SK-N-SH (cell line): ENCODE results near the gene MAN1A1. TPM values are rescaled to one million over a fixed set of nuclear protein-coding genes. Genes with fewer than 3 reads are reported as not detected.

ENCODE experiments used
- CTCF ChIA-PET: fragments of 300-600, 350-600 bp; formaldehyde crosslinking; extraction: SDS; loops from one replicate; lab custom pipeline; 2021; lab: Yijun Ruan, JAX
- POLR2A ChIA-PET: fragments of 350-600 bp; sonication (Branson Sonifier 250); formaldehyde crosslinking; extraction: SDS; loops from one replicate; lab custom pipeline; 2020; ENCODE audit warnings: antibody characterized with exemption, inconsistent platforms; lab: Yijun Ruan, JAX
- DNase-seq: peaks from one replicate; pipeline ENCODE4 v3.0.0; 2012
- H2AFZ ChIP-seq: fragments of 200-600 bp; sonication (generic); 2 replicates; pipeline ENCODE4 v1.8.1; 2016; ENCODE audit warnings: antibody characterized with exemption, mild to moderate bottlenecking, low read depth
- H3F3A ChIP-seq: fragments of 200-600 bp; sonication (generic); replicated peaks from 2 replicates; pipeline ENCODE3; 2016; ENCODE audit warnings: antibody characterized with exemption, mild to moderate bottlenecking; ENCODE audit not compliant: insufficient read depth
- H3K27ac ChIP-seq, 2 experiments: fragments of 200-500 bp in 1 of 2; fragments of 200-600 bp in 1 of 2; sonication (Bioruptor generic) in 1 of 2; sonication (generic), shearing (Covaris generic) in 1 of 2; 2 replicates each; pipeline versions ENCODE4 v1.5.1 to v1.6.1; 2014 to 2016; ENCODE audit warnings: low read depth in 2 of 2, inconsistent platforms in 1 of 2, low read length in 1 of 2, mild to moderate bottlenecking in 1 of 2, mixed read lengths in 1 of 2
- H3K27me3 ChIP-seq: fragments of 200-600 bp; sonication (generic), shearing (Covaris generic); 2 replicates; pipeline ENCODE4 v1.6.1; 2016; ENCODE audit warnings: mixed run types; ENCODE audit not compliant: insufficient read depth
- H3K36me3 ChIP-seq, 2 experiments: fragments of 200-500 bp in 1 of 2; fragments of 200-600 bp in 1 of 2; sonication (Bioruptor generic) in 1 of 2; sonication (generic) in 1 of 2; replicated peaks in 1 of 2; 2 replicates each; pipeline versions ENCODE3 to v1.5.1; 2014 to 2016; ENCODE audit warnings: low read length in 1 of 2, mild to moderate bottlenecking in 1 of 2; ENCODE audit not compliant: insufficient read depth in 2 of 2, control insufficient read depth in 1 of 2
- H3K4me1 ChIP-seq, 2 experiments: fragments of 200-500 bp in 1 of 2; fragments of 200-600 bp in 1 of 2; sonication (Bioruptor generic) in 1 of 2; sonication (generic), shearing (Covaris generic) in 1 of 2; 2 replicates each; pipeline versions ENCODE4 v1.5.1 to v1.6.1; 2014 to 2016; ENCODE audit warnings: low read depth in 1 of 2, low read length in 1 of 2, mixed run types in 1 of 2; ENCODE audit not compliant: insufficient read depth in 2 of 2, control insufficient read depth in 1 of 2
- H3K4me2 ChIP-seq: fragments of 200-600 bp; sonication (generic), shearing (Covaris generic); 2 replicates; pipeline ENCODE4 v1.6.1; 2017; ENCODE audit warnings: mixed run types
- H3K4me3 ChIP-seq, 2 experiments: fragments of 200-500 bp in 1 of 2; fragments of 200-600 bp in 1 of 2; sonication (Bioruptor generic) in 1 of 2; sonication (generic), shearing (Covaris generic) in 1 of 2; 2 replicates each; pipeline versions ENCODE4 v1.5.1 to v1.8.1; 2014 to 2016; ENCODE audit warnings: low read depth in 2 of 2, inconsistent platforms in 1 of 2, low read length in 1 of 2, mild to moderate bottlenecking in 1 of 2, mixed read lengths in 1 of 2, moderate library complexity in 1 of 2
- H3K79me2 ChIP-seq: fragments of 200-600 bp; sonication (generic); 2 replicates; pipeline ENCODE4 v1.8.1; 2017; ENCODE audit warnings: mild to moderate bottlenecking; ENCODE audit not compliant: insufficient read depth
- H3K9ac ChIP-seq: fragments of 200-600 bp; sonication (generic); 2 replicates; pipeline ENCODE4 v1.6.1; 2017; ENCODE audit warnings: mixed run types
- H3K9me2 ChIP-seq: fragments of 200-600 bp; sonication (generic); 2 replicates; pipeline ENCODE4 v1.6.1; 2017; ENCODE audit warnings: mixed run types
- H3K9me3 ChIP-seq: fragments of 200-600 bp; sonication (generic); 2 replicates; pipeline ENCODE4 v1.6.1; 2017; ENCODE audit warnings: mixed run types, mild to moderate bottlenecking, moderate library complexity
- H4K20me1 ChIP-seq: fragments of 200-600 bp; sonication (generic); 2 replicates; pipeline ENCODE4 v1.6.1; 2017; ENCODE audit warnings: mild to moderate bottlenecking, mixed run types; ENCODE audit not compliant: insufficient read depth
- CHD2 ChIP-seq: fragments of 150-350 bp; IDR thresholded peaks from 2 replicates; pipeline ENCODE4 v1.6.1; 2018; ENCODE audit warnings: low read length; ENCODE audit not compliant: partially characterized antibody
- EZH2phosphoT487 ChIP-seq: fragments of 200-600 bp; sonication (generic); IDR thresholded peaks from 2 replicates; pipeline ENCODE4 v1.6.1; 2017; ENCODE audit warnings: low read depth, mixed run types, mild to moderate bottlenecking, antibody characterized with exemption, moderate library complexity, borderline replicate concordance
- FOXM1 ChIP-seq: IDR thresholded peaks from 2 replicates; pipeline ENCODE4 v1.4.0; 2012; ENCODE audit warnings: low read depth, mild to moderate bottlenecking
- GATA2 ChIP-seq: sonication (generic); formaldehyde crosslinking; IDR thresholded peaks from 2 replicates; pipeline ENCODE4 v1.5.0; 2020; ENCODE audit warnings: mild to moderate bottlenecking, missing genetic modification reagents
- MXI1 ChIP-seq: IDR thresholded peaks from 2 replicates; pipeline ENCODE4 v1.6.1; 2012; ENCODE audit warnings: mild to moderate bottlenecking, low read depth, low read length, improper control_type of control experiment
- NFIC ChIP-seq: IDR thresholded peaks from 2 replicates; pipeline ENCODE4 v1.4.0; 2012; ENCODE audit warnings: borderline replicate concordance
- RAD21 ChIP-seq: IDR thresholded peaks from 2 replicates; pipeline ENCODE4 v1.6.1; 2012; ENCODE audit warnings: mild to moderate bottlenecking, low read length
- RXRA ChIP-seq: IDR thresholded peaks from 2 replicates; pipeline ENCODE4 v1.4.0; 2012; ENCODE audit warnings: low read depth, mild to moderate bottlenecking, borderline replicate concordance
- WGBS: methylation state at CpG from one replicate; pipeline ENCODE4 v1.1.6; 2017; ENCODE audit warnings: low lambda C conversion rate; 5-methylcytosine and 5-hydroxymethylcytosine counted together
- polyA plus RNA-seq, 3 experiments: library from polyadenylated mRNA; depleted of rRNA; stranded (reverse); fragments of >200 nt; gene quantifications; 2 replicates each; pipeline ENCODE4 v1.2.3, GENCODE V29; 2012
- TF ChIP-seq, protein P1 (sequence below): IDR thresholded peaks from 2 replicates; pipeline ENCODE4; 2012
- TF ChIP-seq, protein P2 (sequence below): fragments of 150-350 bp; IDR thresholded peaks from 2 replicates; pipeline ENCODE4 v1.6.1; 2017; ENCODE audit warnings: antibody characterized with exemption, low read length, low read depth, borderline replicate concordance
- TF ChIP-seq, protein P3 (sequence below): fragments of 150-350 bp; IDR thresholded peaks from 2 replicates; pipeline ENCODE4 v1.6.1; 2016; ENCODE audit warnings: mild to moderate bottlenecking, low read depth, low read length

The MAN1A1 gene
- polyA plus RNA-seq, 1 of the 3 experiments (the other 2 are of a cell fraction) = 28.0 TPM

DNA sequence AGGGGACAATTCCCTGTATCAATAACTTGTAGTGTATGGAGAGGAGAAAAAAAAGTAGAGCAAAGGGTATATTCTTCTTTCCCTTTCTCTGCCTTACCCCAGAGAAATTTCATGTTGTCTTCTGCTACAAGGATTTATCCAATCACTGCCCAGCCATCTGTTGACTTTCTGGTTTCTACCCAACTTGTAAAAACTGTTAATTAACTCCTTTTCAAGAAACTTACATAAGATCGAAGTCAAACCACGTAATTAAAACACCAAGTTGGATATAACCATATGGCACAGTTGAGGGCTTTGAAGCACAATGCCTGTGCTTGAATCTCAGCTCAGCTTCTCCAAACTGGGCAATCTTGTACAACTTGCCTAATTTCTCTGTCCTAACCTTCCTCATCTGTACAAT lies 99.5 kb downstream of the MAN1A1 start:
- Histone ChIP-seq H3K36me3 (peaks cover 4 to 26% of the 10 kb centered on the region in 2 experiments), H3K4me2 (no peak overlapping the region), H3K79me2 (no peaks in the 10 kb centered on the region), H2AFZ (no peak overlapping the region), H3K9ac (no peak overlapping the region), H4K20me1 (no peaks in the 10 kb centered on the region), H3K4me1 (no peaks in the 10 kb centered on the region), H3K9me3 (no peaks in the 10 kb centered on the region), H3F3A (no peaks in the 10 kb centered on the region), H3K27me3 (no peaks in the 10 kb centered on the region), H3K27ac (no peak overlapping the region), H3K4me3 (no peak overlapping the region), H3K9me2 (no peaks in the 10 kb centered on the region)
- no peak for DNase-seq
- ChIA-PET POLR2A (no interaction called here), CTCF (no interaction called here)
- 76% methylated on average over 2 of the region's 2 CpGs for WGBS
- TF ChIP-seq MXI1 = no peak

DNA sequence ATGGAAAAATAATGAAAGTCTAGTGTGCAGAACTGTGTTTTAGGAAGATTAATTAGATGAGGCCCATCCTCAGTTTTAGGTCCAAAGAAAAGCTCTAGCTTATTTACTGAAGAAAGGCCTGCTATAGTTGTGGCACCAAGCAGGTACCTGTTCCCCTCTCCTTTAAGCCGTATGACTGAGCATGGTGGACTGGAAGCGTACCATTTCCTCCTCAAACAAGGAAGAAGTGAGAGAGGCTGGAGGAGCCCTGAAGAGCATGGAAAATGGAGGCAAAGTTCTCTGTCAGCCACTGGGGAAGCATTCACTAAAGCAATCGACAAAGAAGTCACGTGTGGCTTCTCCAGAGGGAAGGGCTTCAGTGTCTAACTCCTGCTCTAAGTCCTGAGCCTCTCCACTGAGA lies 100.2 kb downstream of the MAN1A1 start:
- CTCF ChIA-PET = no interaction called here
- no peaks in the 10 kb centered on the region for H3F3A ChIP-seq
- no peak for DNase-seq

DNA sequence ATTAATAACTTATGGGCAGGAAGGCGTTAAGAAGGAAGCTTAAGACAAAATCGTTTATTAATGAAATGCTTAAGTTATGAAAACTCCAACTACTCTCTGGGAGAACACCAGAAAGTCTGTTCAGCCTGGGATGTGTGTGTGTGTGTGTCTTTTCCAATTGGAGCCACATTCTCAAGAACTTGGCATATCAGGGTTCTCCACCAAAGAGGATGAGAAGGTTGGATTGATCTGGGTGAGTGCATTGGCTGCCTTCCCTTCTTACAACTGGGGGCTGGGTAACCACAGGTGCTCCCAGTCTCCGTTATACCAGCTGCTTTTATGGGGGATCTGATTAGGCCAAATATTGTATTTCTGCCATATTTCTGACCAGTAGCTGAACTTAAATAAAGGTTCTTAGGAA lies 102.1 kb downstream of the MAN1A1 start:
- no peak overlapping the region for H3K27ac ChIP-seq
- no peaks in the 10 kb centered on the region for H3K9me2 ChIP-seq
- H3K9ac ChIP-seq = no peak overlapping the region
- H3K4me1 ChIP-seq = no peaks in the 10 kb centered on the region
- no peak overlapping the region for H2AFZ ChIP-seq
- no peak overlapping the region for H3K4me3 ChIP-seq
- no peaks in the 10 kb centered on the region for H4K20me1 ChIP-seq
- no peak for TF ChIP-seq EZH2phosphoT487
- TF ChIP-seq CHD2 = no peak
- TF ChIP-seq, protein P1, sequence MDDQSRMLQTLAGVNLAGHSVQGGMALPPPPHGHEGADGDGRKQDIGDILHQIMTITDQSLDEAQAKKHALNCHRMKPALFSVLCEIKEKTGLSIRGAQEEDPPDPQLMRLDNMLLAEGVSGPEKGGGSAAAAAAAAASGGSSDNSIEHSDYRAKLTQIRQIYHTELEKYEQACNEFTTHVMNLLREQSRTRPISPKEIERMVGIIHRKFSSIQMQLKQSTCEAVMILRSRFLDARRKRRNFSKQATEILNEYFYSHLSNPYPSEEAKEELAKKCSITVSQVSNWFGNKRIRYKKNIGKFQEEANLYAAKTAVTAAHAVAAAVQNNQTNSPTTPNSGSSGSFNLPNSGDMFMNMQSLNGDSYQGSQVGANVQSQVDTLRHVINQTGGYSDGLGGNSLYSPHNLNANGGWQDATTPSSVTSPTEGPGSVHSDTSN = no peak
- TF ChIP-seq RXRA = no peak
- TF ChIP-seq, protein P2, sequence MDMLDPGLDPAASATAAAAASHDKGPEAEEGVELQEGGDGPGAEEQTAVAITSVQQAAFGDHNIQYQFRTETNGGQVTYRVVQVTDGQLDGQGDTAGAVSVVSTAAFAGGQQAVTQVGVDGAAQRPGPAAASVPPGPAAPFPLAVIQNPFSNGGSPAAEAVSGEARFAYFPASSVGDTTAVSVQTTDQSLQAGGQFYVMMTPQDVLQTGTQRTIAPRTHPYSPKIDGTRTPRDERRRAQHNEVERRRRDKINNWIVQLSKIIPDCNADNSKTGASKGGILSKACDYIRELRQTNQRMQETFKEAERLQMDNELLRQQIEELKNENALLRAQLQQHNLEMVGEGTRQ = no peak
- TF ChIP-seq NFIC = no peak
- no peak for TF ChIP-seq RAD21
- no peaks in the 10 kb centered on the region for H3F3A ChIP-seq
- no peaks in the 10 kb centered on the region for H3K9me3 ChIP-seq
- no peak overlapping the region for H3K4me2 ChIP-seq
- 81% methylated on average over 3 of the region's 3 CpGs for WGBS
- peaks cover 9 to 30% of the 10 kb centered on the region in 2 experiments for H3K36me3 ChIP-seq
- no peaks in the 10 kb centered on the region for H3K79me2 ChIP-seq
- CTCF ChIA-PET = interaction anchor here (0.8 to 0.9 kb wide), 2 partner anchors 11 to 50 kb away, joined by 3 read pairs; no protein-coding TSS in a partner anchor
- DNase-seq = no peak
- POLR2A ChIA-PET = no interaction called here
- no peaks in the 10 kb centered on the region for H3K27me3 ChIP-seq

More for the DNA sequence above, 100.2 kb downstream of the MAN1A1 start:
- Histone ChIP-seq H3K4me2 (no peak overlapping the region), H3K9me3 (no peaks in the 10 kb centered on the region), H3K27ac (no peak overlapping the region), H2AFZ (no peak overlapping the region), H3K4me3 (no peak overlapping the region), H3K79me2 (no peaks in the 10 kb centered on the region), H3K36me3 (peaks cover 7 to 28% of the 10 kb centered on the region in 2 experiments), H3K27me3 (no peaks in the 10 kb centered on the region), H3K9ac (no peak overlapping the region), H3K9me2 (no peaks in the 10 kb centered on the region), H3K4me1 (no peaks in the 10 kb centered on the region), H4K20me1 (no peaks in the 10 kb centered on the region)
- POLR2A ChIA-PET = no interaction called here
- WGBS = 86% methylated on average over 4 of the region's 4 CpGs
- no peak for TF ChIP-seq GATA2
- no peak for TF ChIP-seq RXRA
- TF ChIP-seq FOXM1 = no peak
- TF ChIP-seq, protein P3, sequence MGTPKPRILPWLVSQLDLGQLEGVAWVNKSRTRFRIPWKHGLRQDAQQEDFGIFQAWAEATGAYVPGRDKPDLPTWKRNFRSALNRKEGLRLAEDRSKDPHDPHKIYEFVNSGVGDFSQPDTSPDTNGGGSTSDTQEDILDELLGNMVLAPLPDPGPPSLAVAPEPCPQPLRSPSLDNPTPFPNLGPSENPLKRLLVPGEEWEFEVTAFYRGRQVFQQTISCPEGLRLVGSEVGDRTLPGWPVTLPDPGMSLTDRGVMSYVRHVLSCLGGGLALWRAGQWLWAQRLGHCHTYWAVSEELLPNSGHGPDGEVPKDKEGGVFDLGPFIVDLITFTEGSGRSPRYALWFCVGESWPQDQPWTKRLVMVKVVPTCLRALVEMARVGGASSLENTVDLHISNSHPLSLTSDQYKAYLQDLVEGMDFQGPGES = no peak
- TF ChIP-seq, protein P1 = no peak
